ENCODE data around the gene SP110. TPM values are rescaled to one million over a fixed set of nuclear protein-coding genes. Genes with fewer than 3 reads are reported as not detected.
A peak's percentile ranks its signal among the peaks of the same experiment; 100 is the strongest.

SP110 gene
- total RNA-seq, 1 donor from 2014 or later = 61.7 TPM

- Histone ChIP-seq H3K4me1 (ENCODE audit: insufficient read depth, low read length) (peaks cover 4% of the 10 kb centered on the region), H3K4me3 (ENCODE audit: insufficient read depth, low read depth, low read length) (no peak overlapping the region), H3K79me2 (ENCODE audit: insufficient read depth, low read length) (no peaks in the 10 kb centered on the region), H4K20me1 (ENCODE audit: insufficient read depth, low read length) (no peaks in the 10 kb centered on the region), H3K27me3 (ENCODE audit: insufficient read depth, low read length) (no peaks in the 10 kb centered on the region), H3K36me3 (ENCODE audit: insufficient read depth, low read length) (no peaks in the 10 kb centered on the region), H3K9ac (ENCODE audit: low read length) (no peak overlapping the region), H2AFZ (ENCODE audit: low read depth, low read length) (no peak overlapping the region), H3K4me2 (ENCODE audit: low read length) (no peak overlapping the region), H3K27ac (ENCODE audit: low read depth, low read length) (no peak overlapping the region), H3K9me3 (ENCODE audit: insufficient read depth, low read depth, low read length) (no peaks in the 10 kb centered on the region)
- H3K27me3 Mint-ChIP-seq (ENCODE audit: low read depth, unreplicated experiment) = no peaks in the 10 kb centered on the region
- H3K4me1 Mint-ChIP-seq (ENCODE audit: low read depth, unreplicated experiment) = peaks cover 34% of the 10 kb centered on the region
- peaks cover 7% of the 10 kb centered on the region for H3K9me3 Mint-ChIP-seq (ENCODE audit: unreplicated experiment)
- H3K4me3 Mint-ChIP-seq (ENCODE audit: unreplicated experiment) = no peak overlapping the region
- peaks cover under 1% of the 10 kb centered on the region for H3K36me3 Mint-ChIP-seq (ENCODE audit: low read depth, unreplicated experiment)
- DNase-seq (ENCODE audit: low read depth) = no peak
- H3K27ac Mint-ChIP-seq (ENCODE audit: unreplicated experiment) = peak overlapping the region; percentile 14
- TF ChIP-seq EZH2 (IDR thresholded peaks at IDR 0.05; ENCODE audit: insufficient read depth, low read length) = no peak
- FAIRE-seq = no peak
Measured at GRCh38 chr2:230227216-230227615, 7.4 kb upstream of the SP110 start.

- Histone ChIP-seq H3K79me2 (ENCODE audit: insufficient read depth, low read length) (no peaks in the 10 kb centered on the region), H3K27ac (ENCODE audit: low read depth, low read length) (no peak overlapping the region), H3K27me3 (ENCODE audit: insufficient read depth, low read length) (no peaks in the 10 kb centered on the region), H3K36me3 (ENCODE audit: insufficient read depth, low read length) (no peaks in the 10 kb centered on the region), H3K9ac (ENCODE audit: low read length) (no peak overlapping the region), H2AFZ (ENCODE audit: low read depth, low read length) (no peak overlapping the region), H3K4me1 (ENCODE audit: insufficient read depth, low read length) (no peaks in the 10 kb centered on the region), H4K20me1 (ENCODE audit: insufficient read depth, low read length) (no peaks in the 10 kb centered on the region), H3K4me2 (ENCODE audit: low read length) (no peak overlapping the region), H3K4me3 (ENCODE audit: insufficient read depth, low read depth, low read length) (no peak overlapping the region), H3K9me3 (ENCODE audit: insufficient read depth, low read depth, low read length) (no peaks in the 10 kb centered on the region)
- no peak overlapping the region for H3K27ac Mint-ChIP-seq (ENCODE audit: unreplicated experiment)
- H3K4me3 Mint-ChIP-seq (ENCODE audit: unreplicated experiment) = no peak overlapping the region
- peaks cover 2% of the 10 kb centered on the region for H3K9me3 Mint-ChIP-seq (ENCODE audit: unreplicated experiment)
- DNase-seq (ENCODE audit: low read depth) = no peak
- no peaks in the 10 kb centered on the region for H3K27me3 Mint-ChIP-seq (ENCODE audit: low read depth, unreplicated experiment)
- no peaks in the 10 kb centered on the region for H3K36me3 Mint-ChIP-seq (ENCODE audit: low read depth, unreplicated experiment)
- TF ChIP-seq EZH2 (IDR thresholded peaks at IDR 0.05; ENCODE audit: insufficient read depth, low read length) = no peak
- no peak for TF ChIP-seq CTCF (IDR thresholded peaks at IDR 0.05; ENCODE audit: insufficient read depth, low read depth, low read length)
- no peak for FAIRE-seq
- H3K4me1 Mint-ChIP-seq (ENCODE audit: low read depth, unreplicated experiment) = peaks cover 33% of the 10 kb centered on the region
Measured at GRCh38 chr2:230226051-230226551, 6.3 kb upstream of the SP110 start.

GRCh38 chr2:230225486-230225885, 5.7 kb upstream of the SP110 start, which contains the start of gene SP140:
SP140 (plus strand) TSS chr2:230225736; CDS start chr2:230225845, 109 bp downstream.
- TF ChIP-seq CTCF (IDR thresholded peaks at IDR 0.05; ENCODE audit: insufficient read depth, low read depth, low read length) = no peak
- no peak for TF ChIP-seq EZH2 (IDR thresholded peaks at IDR 0.05; ENCODE audit: insufficient read depth, low read length)
- no peak for FAIRE-seq
- no peak within 1 kb of the TSS for H3K4me3 Mint-ChIP-seq (ENCODE audit: unreplicated experiment)
- no peaks in the 10 kb centered on the region for H3K27me3 ChIP-seq (ENCODE audit: insufficient read depth, low read length)
- no peak for DNase-seq (ENCODE audit: low read depth)
- H3K4me3 ChIP-seq (ENCODE audit: insufficient read depth, low read depth, low read length) = no peak within 1 kb of the TSS
- no peaks in the 10 kb centered on the region for H4K20me1 ChIP-seq (ENCODE audit: insufficient read depth, low read length)
- no peaks in the 10 kb centered on the region for H3K79me2 ChIP-seq (ENCODE audit: insufficient read depth, low read length)
- no peaks in the 10 kb centered on the region for H3K9me3 ChIP-seq (ENCODE audit: insufficient read depth, low read depth, low read length)
- no peaks in the 10 kb centered on the region for H3K9me3 Mint-ChIP-seq (ENCODE audit: unreplicated experiment)
- H3K27ac ChIP-seq (ENCODE audit: low read depth, low read length) = no peak within 1 kb of the TSS
- H3K36me3 Mint-ChIP-seq (ENCODE audit: low read depth, unreplicated experiment) = no peaks in the 10 kb centered on the region
- H2AFZ ChIP-seq (ENCODE audit: low read depth, low read length) = no peak within 1 kb of the TSS
- H3K36me3 ChIP-seq (ENCODE audit: insufficient read depth, low read length) = no peaks in the 10 kb centered on the region
- H3K4me2 ChIP-seq (ENCODE audit: low read length) = no peak within 1 kb of the TSS
- H3K4me1 Mint-ChIP-seq (ENCODE audit: low read depth, unreplicated experiment) = peaks cover 30% of the 10 kb centered on the region
- peaks cover 1% of the 10 kb centered on the region for H3K4me1 ChIP-seq (ENCODE audit: insufficient read depth, low read length)
- H3K9ac ChIP-seq (ENCODE audit: low read length) = no peak within 1 kb of the TSS
- H3K27me3 Mint-ChIP-seq (ENCODE audit: low read depth, unreplicated experiment) = no peaks in the 10 kb centered on the region
- H3K27ac Mint-ChIP-seq (ENCODE audit: unreplicated experiment) = no peak within 1 kb of the TSS

Measured in astrocyte (in vitro differentiated cells and primary cell).